Astrocyte (in vitro differentiated cells and primary cell): Measurements from ENCODE around the gene NOTCH4. TPM values are rescaled to one million over a fixed set of nuclear protein-coding genes. Genes with fewer than 3 reads are reported as not detected.

Experiments
- DNase-seq: peaks from one replicate; pipeline ENCODE4 v3.0.0-alpha.2; 2010; ENCODE audit warnings: low read depth
- FAIRE-seq: peaks from 2 replicates; lab custom pipeline; 2011; peaks lifted over from hg19 to GRCh38; lab: Jason Lieb, UNC
- H2AFZ ChIP-seq: 2 replicates; pipeline ENCODE4 v1.6.0; 2012; ENCODE audit warnings: low read depth, low read length, inconsistent platforms
- H3K27ac ChIP-seq: 2 replicates; pipeline ENCODE4 v1.5.1; 2011; ENCODE audit warnings: low read depth, low read length, inconsistent platforms
- H3K27me3 ChIP-seq: 2 replicates; pipeline ENCODE4 v1.6.0; 2011; ENCODE audit warnings: low read length, inconsistent platforms; ENCODE audit not compliant: insufficient read depth
- H3K36me3 ChIP-seq: 2 replicates; pipeline ENCODE4 v1.5.1; 2011; ENCODE audit warnings: low read length, inconsistent platforms; ENCODE audit not compliant: insufficient read depth
- H3K4me1 ChIP-seq: 2 replicates; pipeline ENCODE4 v1.5.1; 2011; ENCODE audit warnings: low read length, inconsistent platforms; ENCODE audit not compliant: insufficient read depth
- H3K4me2 ChIP-seq: 2 replicates; pipeline ENCODE4 v1.6.0; 2012; ENCODE audit warnings: low read length, inconsistent platforms
- H3K4me3 ChIP-seq: 2 replicates; pipeline ENCODE4 v1.5.1; 2011; ENCODE audit warnings: low read depth, mild to moderate bottlenecking, low read length, inconsistent platforms; ENCODE audit not compliant: insufficient read depth
- H3K79me2 ChIP-seq: 2 replicates; pipeline ENCODE4 v1.6.0; 2012; ENCODE audit warnings: mild to moderate bottlenecking, low read length, inconsistent platforms; ENCODE audit not compliant: insufficient read depth
- H3K9ac ChIP-seq: 2 replicates; pipeline ENCODE4 v1.6.0; 2012; ENCODE audit warnings: mild to moderate bottlenecking, low read length, inconsistent platforms
- H3K9me3 ChIP-seq: 2 replicates; pipeline ENCODE4 v1.5.1; 2012; ENCODE audit warnings: low read depth, mild to moderate bottlenecking, low read length, inconsistent platforms; ENCODE audit not compliant: insufficient read depth
- H4K20me1 ChIP-seq: 2 replicates; pipeline ENCODE4 v1.6.0; 2012; ENCODE audit warnings: low read length, inconsistent platforms; ENCODE audit not compliant: insufficient read depth
- H3K27ac Mint-ChIP-seq: one replicate; pipeline ENCODE4 v1.8.0; 2021; ENCODE audit warnings: mild to moderate bottlenecking, mixed read lengths; ENCODE audit not compliant: unreplicated experiment
- H3K27me3 Mint-ChIP-seq: one replicate; pipeline ENCODE4 v1.8.0; 2021; ENCODE audit warnings: low read depth, mixed read lengths; ENCODE audit not compliant: unreplicated experiment
- H3K36me3 Mint-ChIP-seq: one replicate; pipeline ENCODE4 v1.8.0; 2021; ENCODE audit warnings: low read depth, mixed read lengths; ENCODE audit not compliant: unreplicated experiment
- H3K4me1 Mint-ChIP-seq: one replicate; pipeline ENCODE4 v1.8.0; 2021; ENCODE audit warnings: low read depth, mixed read lengths; ENCODE audit not compliant: unreplicated experiment
- H3K4me3 Mint-ChIP-seq: one replicate; pipeline ENCODE4 v1.8.0; 2021; ENCODE audit warnings: mild to moderate bottlenecking, moderate library complexity, mixed read lengths; ENCODE audit not compliant: unreplicated experiment
- H3K9me3 Mint-ChIP-seq: one replicate; pipeline ENCODE4 v1.8.0; 2021; ENCODE audit warnings: mild to moderate bottlenecking, mixed read lengths; ENCODE audit not compliant: unreplicated experiment
- EZH2 ChIP-seq: IDR thresholded peaks from 2 replicates; pipeline ENCODE4 v1.6.1; 2012; ENCODE audit warnings: mild to moderate bottlenecking, low read length, inconsistent platforms; ENCODE audit not compliant: insufficient read depth
- total RNA-seq: library from RNA; stranded (reverse); gene quantifications from 2 replicates; pipeline ENCODE4 v1.2.1, GENCODE V29; 2021
- TF ChIP-seq, protein P1 (sequence below): IDR thresholded peaks from 2 replicates; pipeline ENCODE4 v1.5.1; 2011; ENCODE audit warnings: low read depth, mild to moderate bottlenecking, inconsistent platforms, low read length, moderate library complexity; ENCODE audit not compliant: insufficient read depth

The NOTCH4 gene
- total RNA-seq, 1 donor from 2014 or later = 0.57 TPM

DNA sequence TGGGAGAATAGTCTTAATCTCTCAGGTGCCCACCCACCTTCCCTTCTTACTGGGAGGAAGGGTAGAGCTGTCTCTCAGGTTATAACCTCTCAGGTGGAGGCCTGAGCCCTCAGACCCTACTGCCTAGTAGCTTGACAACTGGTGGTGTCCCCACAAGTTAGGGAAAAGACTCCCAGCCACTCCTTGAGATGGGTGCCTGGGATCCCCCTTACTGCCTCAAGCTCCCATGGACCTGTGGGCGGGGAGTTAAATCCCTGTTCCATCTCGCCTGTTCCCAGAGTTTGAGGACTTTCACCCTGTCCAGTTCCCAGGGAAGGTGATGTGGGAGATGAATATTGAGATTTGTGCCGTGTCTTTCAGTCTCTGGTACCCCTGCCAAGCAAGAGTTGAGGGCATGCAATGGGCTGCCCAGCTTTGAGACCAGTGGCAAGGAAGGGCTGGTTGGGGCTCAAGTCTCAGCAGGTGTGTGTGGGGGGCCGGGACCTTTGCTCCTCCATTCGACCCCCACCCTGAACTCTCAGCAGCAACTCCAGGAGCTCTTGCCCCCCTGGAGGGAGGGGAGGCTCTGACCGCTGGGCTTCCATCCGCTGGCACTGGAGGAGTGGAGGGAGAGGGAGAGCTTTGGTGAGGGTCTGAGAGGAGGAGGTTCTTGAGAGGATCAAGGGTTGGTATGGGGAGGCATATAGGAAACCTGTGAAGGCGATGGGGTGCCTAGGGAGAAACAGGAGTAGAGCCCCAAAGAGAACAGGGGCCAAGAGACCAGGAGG, 32.8 kb downstream of the NOTCH4 start:
- Histone ChIP-seq H3K9me3 (no peaks in the 10 kb centered on the region), H3K27me3 (no peaks in the 10 kb centered on the region), H3K4me3 (peak overlapping the region; percentile 66), H3K36me3 (peaks cover 8% of the 10 kb centered on the region), H3K27ac (peak overlapping the region; percentile 82), H3K4me2 (peak overlapping the region; percentile 44), H4K20me1 (no peaks in the 10 kb centered on the region), H3K4me1 (peaks cover 29% of the 10 kb centered on the region), H3K9ac (peak overlapping the region; percentile 93), H2AFZ (no peak overlapping the region), H3K79me2 (peaks cover 38% of the 10 kb centered on the region)
- H3K27ac Mint-ChIP-seq = peak overlapping the region; percentile 63
- no peaks in the 10 kb centered on the region for H3K27me3 Mint-ChIP-seq
- peaks cover 13% of the 10 kb centered on the region for H3K36me3 Mint-ChIP-seq
- H3K4me1 Mint-ChIP-seq = peaks cover 35% of the 10 kb centered on the region
- H3K4me3 Mint-ChIP-seq = peak overlapping the region; percentile 23
- no peak for DNase-seq
- no peaks in the 10 kb centered on the region for H3K9me3 Mint-ChIP-seq
- no peak for TF ChIP-seq EZH2
- TF ChIP-seq, protein P1, sequence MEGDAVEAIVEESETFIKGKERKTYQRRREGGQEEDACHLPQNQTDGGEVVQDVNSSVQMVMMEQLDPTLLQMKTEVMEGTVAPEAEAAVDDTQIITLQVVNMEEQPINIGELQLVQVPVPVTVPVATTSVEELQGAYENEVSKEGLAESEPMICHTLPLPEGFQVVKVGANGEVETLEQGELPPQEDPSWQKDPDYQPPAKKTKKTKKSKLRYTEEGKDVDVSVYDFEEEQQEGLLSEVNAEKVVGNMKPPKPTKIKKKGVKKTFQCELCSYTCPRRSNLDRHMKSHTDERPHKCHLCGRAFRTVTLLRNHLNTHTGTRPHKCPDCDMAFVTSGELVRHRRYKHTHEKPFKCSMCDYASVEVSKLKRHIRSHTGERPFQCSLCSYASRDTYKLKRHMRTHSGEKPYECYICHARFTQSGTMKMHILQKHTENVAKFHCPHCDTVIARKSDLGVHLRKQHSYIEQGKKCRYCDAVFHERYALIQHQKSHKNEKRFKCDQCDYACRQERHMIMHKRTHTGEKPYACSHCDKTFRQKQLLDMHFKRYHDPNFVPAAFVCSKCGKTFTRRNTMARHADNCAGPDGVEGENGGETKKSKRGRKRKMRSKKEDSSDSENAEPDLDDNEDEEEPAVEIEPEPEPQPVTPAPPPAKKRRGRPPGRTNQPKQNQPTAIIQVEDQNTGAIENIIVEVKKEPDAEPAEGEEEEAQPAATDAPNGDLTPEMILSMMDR = no peak
- FAIRE-seq = no peak

DNA sequence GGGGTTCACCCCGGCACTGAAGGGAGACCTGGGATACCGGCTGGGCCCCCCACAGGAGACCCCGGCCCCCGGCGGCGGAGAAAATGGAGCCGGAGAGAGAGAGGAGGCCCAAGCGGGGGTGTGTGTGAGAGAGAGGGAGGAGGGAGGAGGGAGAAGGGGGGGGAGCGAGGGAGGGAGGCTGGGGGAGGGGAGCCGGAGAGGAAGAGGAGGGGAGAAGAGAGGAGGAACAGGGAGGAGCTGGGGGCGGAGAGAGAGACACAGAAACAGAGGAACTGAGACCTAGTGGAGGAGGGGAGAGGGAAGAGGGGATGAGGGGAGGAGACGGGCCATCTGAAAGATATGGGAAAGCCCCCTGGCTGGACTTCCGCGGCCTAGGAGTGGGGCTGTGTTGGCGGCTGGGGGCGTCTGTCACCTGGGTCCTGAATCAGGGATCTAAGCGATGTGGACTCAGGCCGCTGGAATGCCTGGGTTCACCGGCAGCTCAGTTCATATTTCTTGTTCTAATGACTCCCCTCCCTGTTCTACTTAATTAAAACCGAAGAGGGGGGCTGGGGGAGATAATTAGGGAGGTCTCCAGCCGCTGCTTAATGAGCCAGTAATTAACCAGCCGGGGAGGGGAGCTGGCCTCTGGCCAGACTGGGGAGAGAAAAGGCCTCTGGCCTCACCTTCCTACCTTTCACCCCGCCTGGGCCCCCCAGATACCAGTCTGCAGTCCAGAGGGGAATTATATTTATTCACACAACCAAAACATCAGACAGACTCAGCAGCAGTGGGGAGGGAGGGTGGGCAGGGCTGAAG, 33.6 kb downstream of the NOTCH4 start, which contains the start of gene PBX2:
TSS of gene PBX2 (minus strand) at position 149 of the 798 bp plus-strand sequence. CDS start 287 bp downstream, outside the sequence.
- Histone ChIP-seq H3K27me3 (no peaks in the 10 kb centered on the region), H3K4me1 (peaks cover 32% of the 10 kb centered on the region), H3K4me3 (peak within 1 kb of the TSS; percentile 74), H3K79me2 (peaks cover 38% of the 10 kb centered on the region), H3K9ac (peak within 1 kb of the TSS; percentile 93), H2AFZ (peak within 1 kb of the TSS; percentile 83), H3K4me2 (peak within 1 kb of the TSS; percentile 100), H4K20me1 (no peaks in the 10 kb centered on the region), H3K27ac (peak within 1 kb of the TSS; percentile 82), H3K9me3 (no peaks in the 10 kb centered on the region), H3K36me3 (peaks cover 8% of the 10 kb centered on the region)
- DNase-seq (peak; percentile 84), FAIRE-seq (no peak)
- H3K4me1 Mint-ChIP-seq = peaks cover 42% of the 10 kb centered on the region
- no peaks in the 10 kb centered on the region for H3K9me3 Mint-ChIP-seq
- peak within 1 kb of the TSS; percentile 95 for H3K4me3 Mint-ChIP-seq
- H3K27me3 Mint-ChIP-seq = no peaks in the 10 kb centered on the region
- TF ChIP-seq EZH2 = no peak
- TF ChIP-seq, protein P1 = no peak
- H3K27ac Mint-ChIP-seq = peak within 1 kb of the TSS; percentile 95
- H3K36me3 Mint-ChIP-seq = peaks cover 18% of the 10 kb centered on the region
